K562 (cell line): Measurements from ENCODE around the gene ST6GALNAC5. TPM values are rescaled to one million over a fixed set of nuclear protein-coding genes. Genes with fewer than 3 reads are reported as not detected.

ENCODE experiments used
- ATAC-seq: fragments of 200-7000 bp; cut with Tn5 transposase; 3 replicates; pipeline ENCODE4 v1.9.1; 2020; ENCODE audit warnings: moderate library complexity
- BruUV-seq: library from RNA; stranded (reverse); fragments of 400-500 nt; replicated peaks from 2 replicates; lab custom pipeline; 2021; lab: Mats Ljungman, UMichigan
- CTCF ChIA-PET: fragments of 300-600 bp; formaldehyde crosslinking; extraction: SDS; loops from one replicate; lab custom pipeline; 2021; ENCODE audit warnings: low intra/inter-chr PET ratio; lab: Yijun Ruan, JAX
- POLR2A ChIA-PET: fragments of 300-600, 350-650 bp; sonication (Branson Sonifier 250); formaldehyde crosslinking; extraction: SDS; loops from one replicate; lab custom pipeline; 2021; ENCODE audit warnings: antibody characterized with exemption, inconsistent platforms; lab: Yijun Ruan, JAX
- DNase-seq, 4 experiments: peaks; one replicate each; pipeline versions ENCODE4 v3.0.0 to v3.0.0-alpha.2; 2011 to 2018; ENCODE audit warnings: low spot score in 3 of 4, mixed read lengths in 3 of 4; ENCODE audit errors: extremely low read depth in 1 of 4
- FAIRE-seq: peaks from 2 replicates; lab custom pipeline; 2011; peaks lifted over from hg19 to GRCh38; lab: Jason Lieb, UNC
- H2AFZ ChIP-seq: 2 replicates; pipeline ENCODE4 v1.6.0; 2011; ENCODE audit warnings: low read depth, low read length, control low read depth, inconsistent platforms
- H3K27ac ChIP-seq: fragments of 200-600 bp; 3 replicates; pipeline ENCODE4 v1.8.0; 2011; ENCODE audit warnings: low read depth, mild to moderate bottlenecking, control low read depth, inconsistent platforms, low read length, moderate library complexity, mixed read lengths; ENCODE audit errors: extremely low read depth
- H3K27me3 ChIP-seq, 2 experiments: fragments of 300-600 bp in 1 of 2; 2 replicates in 1 of 2; 3 replicates in 1 of 2; pipeline versions ENCODE4 v1.6.0 to v1.8.0; 2011; ENCODE audit warnings: inconsistent platforms in 2 of 2, low read length in 2 of 2, mild to moderate bottlenecking in 1 of 2, mixed read lengths in 1 of 2, moderate library complexity in 1 of 2; ENCODE audit not compliant: control insufficient read depth in 2 of 2, insufficient read depth in 2 of 2
- H3K36me3 ChIP-seq: fragments of 300-600 bp; 3 replicates; pipeline ENCODE4 v1.8.0; 2011; ENCODE audit warnings: mild to moderate bottlenecking, low read length, inconsistent platforms; ENCODE audit not compliant: control insufficient read depth, insufficient read depth
- H3K4me1 ChIP-seq, 2 experiments: fragments of 200-600 bp in 1 of 2; replicated peaks in 1 of 2; 2 replicates in 1 of 2; 3 replicates in 1 of 2; pipeline versions ENCODE4 v1.5.1 to v1.8.0; 2011; ENCODE audit warnings: inconsistent platforms in 2 of 2, low read length in 2 of 2, mild to moderate bottlenecking in 1 of 2, mixed read lengths in 1 of 2, moderate library complexity in 1 of 2; ENCODE audit not compliant: control insufficient read depth in 2 of 2, insufficient read depth in 2 of 2
- H3K4me2 ChIP-seq: 2 replicates; pipeline ENCODE4 v1.6.1; 2011; ENCODE audit warnings: low read length, control low read depth, inconsistent platforms, mixed read lengths; ENCODE audit not compliant: insufficient read depth
- H3K4me3 ChIP-seq: fragments of 200-600 bp; sonication (generic), shearing (Covaris generic); 2 replicates; pipeline ENCODE4 v1.5.1; 2016; ENCODE audit warnings: control low read depth, inconsistent platforms
- H3K79me2 ChIP-seq: fragments of 200-600 bp; 3 replicates; pipeline ENCODE4 v1.8.0; 2011; ENCODE audit warnings: low read length, inconsistent platforms; ENCODE audit not compliant: control insufficient read depth, insufficient read depth
- H3K9ac ChIP-seq, 2 experiments: 2 replicates each; pipeline versions ENCODE4 v1.6.0 to v1.6.1; 2011; ENCODE audit warnings: low read depth in 2 of 2, low read length in 2 of 2, control low read depth in 1 of 2, inconsistent platforms in 1 of 2, mild to moderate bottlenecking in 1 of 2, mixed read lengths in 1 of 2; ENCODE audit not compliant: insufficient read depth in 1 of 2
- H3K9me1 ChIP-seq: one replicate; pipeline ENCODE4 v1.6.0; 2011; ENCODE audit warnings: inconsistent platforms, mild to moderate bottlenecking, low read length, moderate library complexity; ENCODE audit not compliant: control insufficient read depth, insufficient read depth
- H3K9me3 ChIP-seq: replicated peaks from 2 replicates; pipeline ENCODE4 v1.5.1; 2011; ENCODE audit warnings: low read depth, low read length, inconsistent platforms; ENCODE audit not compliant: control insufficient read depth, insufficient read depth
- H4K20me1 ChIP-seq: replicated peaks from 2 replicates; pipeline ENCODE4 v1.6.1; 2011; ENCODE audit warnings: low read length, inconsistent platforms, mixed read lengths; ENCODE audit not compliant: control insufficient read depth, insufficient read depth
- BCOR ChIP-seq: fragments of 450-650 bp; IDR thresholded peaks from 2 replicates; pipeline ENCODE4 v1.6.1; 2016
- C11orf30 ChIP-seq: fragments of 450-650 bp; IDR thresholded peaks from 2 replicates; pipeline ENCODE4 v1.6.1; 2016; ENCODE audit warnings: low read depth, mild to moderate bottlenecking
- ETS2 ChIP-seq: IDR thresholded peaks from 2 replicates; pipeline ENCODE4 v1.6.1; 2016; ENCODE audit warnings: borderline replicate concordance, missing genetic modification characterization, mild to moderate bottlenecking, moderate library complexity, missing compliant biosample characterization; ENCODE audit not compliant: poor library complexity, severe bottlenecking
- ETV6 ChIP-seq, 3 experiments: fragments of 150-350 bp in 1 of 3; sonication (generic) in 1 of 3; formaldehyde crosslinking in 1 of 3; IDR thresholded peaks; 2 replicates each; pipeline versions ENCODE4 v1.6.1 to v1.8.0; 2014 to 2022; ENCODE audit warnings: borderline replicate concordance in 2 of 3, low read depth in 2 of 3, antibody characterized with exemption in 1 of 3, low read length in 1 of 3, mild to moderate bottlenecking in 1 of 3, missing genetic modification reagents in 1 of 3
- HNRNPH1 ChIP-seq: fragments of 200-400 bp; formaldehyde crosslinking; optimal IDR thresholded peaks from 2 replicates; pipeline ENCODE3; 2017; ENCODE audit warnings: low read depth, mild to moderate bottlenecking, low read length, moderate library complexity
- NCOA1 ChIP-seq: fragments of 450-650 bp; IDR thresholded peaks from 2 replicates; pipeline ENCODE4 v1.6.1; 2016; ENCODE audit warnings: low read depth
- RBM25 ChIP-seq: fragments of 200-400 bp; formaldehyde crosslinking; IDR thresholded peaks from 2 replicates; pipeline ENCODE4 v1.6.1; 2018; ENCODE audit warnings: low read length, low read depth, moderate library complexity; ENCODE audit not compliant: severe bottlenecking
- SMARCE1 ChIP-seq: fragments of 450-650 bp; IDR thresholded peaks from 2 replicates; pipeline ENCODE4 v1.7.1; 2016; ENCODE audit warnings: mild to moderate bottlenecking
- ZNF3 ChIP-seq: fragments of 250-450 bp; sonication (Bioruptor Pico); IDR thresholded peaks from 2 replicates; pipeline ENCODE4 v1.5.0; 2021; ENCODE audit warnings: mild to moderate bottlenecking, moderate library complexity
- WGBS: fragments of 100-300 bp; shearing (Covaris generic); methylation state at CpG from one replicate; pipeline ENCODE4 v1.1.6; 2016; ENCODE audit warnings: low coverage, mixed read lengths; ENCODE audit not compliant: insufficient coverage; ENCODE audit errors: missing lambda C conversion rate; 5-methylcytosine and 5-hydroxymethylcytosine counted together
- in situ Hi-C: fragments of 300-500 bp; cut with MboI; formaldehyde crosslinking; loops from 4 replicates; pipeline ENCODE4 v1.15.0; 2018; ENCODE audit warnings: inconsistent platforms, mixed read lengths
- intact Hi-C: fragments of 100-400 bp; cut with micrococcal nuclease; formaldehyde crosslinking; loops from 2 replicates; pipeline ENCODE4 v1.14.2; 2022
- polyA plus RNA-seq, 8 experiments: library from polyadenylated mRNA; depleted of rRNA in 4 of 8; stranded (reverse) in 5 of 8; unstranded in 3 of 8; fragments of >200 nt; fragmentation: Nextera tagmentation in 2 of 8; fragmentation: Illumina TruSeq in 1 of 8; extraction: Ambion mirVana in 2 of 8; extraction: Trizol in 1 of 8; gene quantifications; 2 replicates each; pipeline versions ENCODE4 v1.2.1 to v1.2.3, GENCODE V29; 2011 to 2014; ENCODE audit warnings: inconsistent platforms in 1 of 8, missing spikeins in 1 of 8
- total RNA-seq, 7 experiments: library from RNA; depleted of rRNA in 6 of 7; stranded (reverse); fragments of >200 nt in 6 of 7; fragmentation: Illumina TruSeq in 2 of 7; extraction: Trizol in 2 of 7; gene quantifications; 2 replicates each; pipeline versions ENCODE4 v1.2.1 to v1.2.3, GENCODE V29; 2011 to 2021; ENCODE audit warnings: low replicate concordance in 1 of 7
- TF ChIP-seq, protein P1 (sequence below), 2 experiments: fragments of 450-650 bp in 1 of 2; sonication (generic) in 1 of 2; formaldehyde crosslinking in 1 of 2; IDR thresholded peaks; 2 replicates each; pipeline versions ENCODE4 v1.7.1 to v1.9.0; 2016 to 2022; ENCODE audit warnings: inconsistent platforms in 1 of 2, mild to moderate bottlenecking in 1 of 2, missing genetic modification reagents in 1 of 2

The ST6GALNAC5 gene
- total and polyA plus RNA-seq, 9 of the 15 experiments (the other 6 are each of a cell fraction or from before 2014, with no cell fraction given) = 0.04 to 0.14 TPM; not detected in 7

GRCh38 chr1:77096496-77097255 is 229.4 kb downstream of the ST6GALNAC5 start:
- Histone ChIP-seq H3K27ac (no peak overlapping the region), H3K4me2 (no peak overlapping the region), H3K9ac (no peak overlapping the region), H3K9me3 (no peaks in the 10 kb centered on the region), H3K36me3 (no peaks in the 10 kb centered on the region), H2AFZ (no peak overlapping the region), H3K4me1 (no peaks in the 10 kb centered on the region), H3K27me3 (no peaks in the 10 kb centered on the region), H3K79me2 (no peaks in the 10 kb centered on the region), H3K9me1 (no peaks in the 10 kb centered on the region), H4K20me1 (no peaks in the 10 kb centered on the region), H3K4me3 (no peak overlapping the region)
- in situ Hi-C loops (no loop called here), intact Hi-C loops (no loop called here)
- no peak for TF ChIP-seq NCOA1
- 0 out of 2 replicates have a peak, but pooled peaks have one; percentile 30 for TF ChIP-seq C11orf30
- TF ChIP-seq ETS2 (tag) = no peak
- TF ChIP-seq ETV6 (IDR thresholded peaks at IDR 0.05; ENCODE audit: borderline replicate concordance in 1 of 2, low read depth in 2 of 2, low read length in 1 of 2) = no peak
- no peak for TF ChIP-seq ETV6 (CRISPR knock-in tag; IDR thresholded peaks at IDR 0.05; ENCODE audit: borderline replicate concordance)
- no peak for TF ChIP-seq ZNF3 (CRISPR knock-in tag)
- no peak for TF ChIP-seq BCOR
- no peak for TF ChIP-seq SMARCE1
- no peak for TF ChIP-seq HNRNPH1
- TF ChIP-seq RBM25 = peak; percentile 25
- TF ChIP-seq, protein P1, sequence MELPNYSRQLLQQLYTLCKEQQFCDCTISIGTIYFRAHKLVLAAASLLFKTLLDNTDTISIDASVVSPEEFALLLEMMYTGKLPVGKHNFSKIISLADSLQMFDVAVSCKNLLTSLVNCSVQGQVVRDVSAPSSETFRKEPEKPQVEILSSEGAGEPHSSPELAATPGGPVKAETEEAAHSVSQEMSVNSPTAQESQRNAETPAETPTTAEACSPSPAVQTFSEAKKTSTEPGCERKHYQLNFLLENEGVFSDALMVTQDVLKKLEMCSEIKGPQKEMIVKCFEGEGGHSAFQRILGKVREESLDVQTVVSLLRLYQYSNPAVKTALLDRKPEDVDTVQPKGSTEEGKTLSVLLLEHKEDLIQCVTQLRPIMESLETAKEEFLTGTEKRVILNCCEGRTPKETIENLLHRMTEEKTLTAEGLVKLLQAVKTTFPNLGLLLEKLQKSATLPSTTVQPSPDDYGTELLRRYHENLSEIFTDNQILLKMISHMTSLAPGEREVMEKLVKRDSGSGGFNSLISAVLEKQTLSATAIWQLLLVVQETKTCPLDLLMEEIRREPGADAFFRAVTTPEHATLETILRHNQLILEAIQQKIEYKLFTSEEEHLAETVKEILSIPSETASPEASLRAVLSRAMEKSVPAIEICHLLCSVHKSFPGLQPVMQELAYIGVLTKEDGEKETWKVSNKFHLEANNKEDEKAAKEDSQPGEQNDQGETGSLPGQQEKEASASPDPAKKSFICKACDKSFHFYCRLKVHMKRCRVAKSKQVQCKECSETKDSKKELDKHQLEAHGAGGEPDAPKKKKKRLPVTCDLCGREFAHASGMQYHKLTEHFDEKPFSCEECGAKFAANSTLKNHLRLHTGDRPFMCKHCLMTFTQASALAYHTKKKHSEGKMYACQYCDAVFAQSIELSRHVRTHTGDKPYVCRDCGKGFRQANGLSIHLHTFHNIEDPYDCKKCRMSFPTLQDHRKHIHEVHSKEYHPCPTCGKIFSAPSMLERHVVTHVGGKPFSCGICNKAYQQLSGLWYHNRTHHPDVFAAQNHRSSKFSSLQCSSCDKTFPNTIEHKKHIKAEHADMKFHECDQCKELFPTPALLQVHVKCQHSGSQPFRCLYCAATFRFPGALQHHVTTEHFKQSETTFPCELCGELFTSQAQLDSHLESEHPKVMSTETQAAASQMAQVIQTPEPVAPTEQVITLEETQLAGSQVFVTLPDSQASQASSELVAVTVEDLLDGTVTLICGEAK (IDR thresholded peaks at IDR 0.05) = no peak
- TF ChIP-seq, protein P1 (CRISPR knock-in tag; IDR thresholded peaks at IDR 0.05) = no peak
- BruUV-seq = no TSS peak
- POLR2A ChIA-PET = interaction anchor here (0.8 kb wide), 1 partner anchor 214 kb away, joined by 3 read pairs; no protein-coding TSS in a partner anchor
- ATAC-seq (no peak), DNase-seq (no peak), FAIRE-seq (no peak)
- WGBS = 42% methylated on average over 9 of the region's 9 CpGs
- CTCF ChIA-PET = no interaction called here
